NCI-H2081 treated with DMSO at 0.1 percent for 48 hours (cell line): Measurements from ENCODE around the gene KIAA0753.
"Not testable (repeated sequence)": the region's sequence is repeated elsewhere in the genome, so short reads cannot be mapped to it uniquely, and the experiment has no call there.

Experiments
- DNase-seq: peaks from one replicate; lab custom pipeline; 2025; lab: John Stamatoyannopoulos, UW

The KIAA0753 gene

GRCh38 chr17:6668727-6669425 is 28.4 kb upstream of the KIAA0753 start:
- DNase-seq = no peak

GRCh38 chr17:6668219-6668618 is 27.7 kb upstream of the KIAA0753 start:
- DNase-seq = no peak

- no peak for DNase-seq
Observed at GRCh38 chr17:6667516-6667915, 27.0 kb upstream of the KIAA0753 start.

GRCh38 chr17:6666557-6666956 is 26.0 kb upstream of the KIAA0753 start:
- DNase-seq = no peak

- no peak for DNase-seq
Observed at GRCh38 chr17:6666077-6666521, 25.6 kb upstream of the KIAA0753 start.

- not testable (repeated sequence) for DNase-seq
Observed at GRCh38 chr17:6663200-6663599, 22.7 kb upstream of the KIAA0753 start.

GRCh38 chr17:6661464-6661848 is 20.9 kb upstream of the KIAA0753 start:
- DNase-seq = no peak

- DNase-seq = no peak
Observed at GRCh38 chr17:6660805-6661463, 20.4 kb upstream of the KIAA0753 start.

GRCh38 chr17:6660101-6660500 is 19.6 kb upstream of the KIAA0753 start:
- DNase-seq = no peak

- not testable (repeated sequence) for DNase-seq
Observed at GRCh38 chr17:6658411-6658810, 17.9 kb upstream of the KIAA0753 start.

GRCh38 chr17:6657633-6658287 is 17.2 kb upstream of the KIAA0753 start:
- no peak for DNase-seq

GRCh38 chr17:6656797-6657632 is 16.5 kb upstream of the KIAA0753 start:
- not testable (repeated sequence) for DNase-seq

GRCh38 chr17:6655732-6656361 is 15.3 kb upstream of the KIAA0753 start:
- DNase-seq = not testable (repeated sequence)

GRCh38 chr17:6654841-6655731 is 14.6 kb upstream of the KIAA0753 start:
- no peak for DNase-seq

- no peak for DNase-seq
Observed at GRCh38 chr17:6651919-6652452, 11.5 kb upstream of the KIAA0753 start.

GRCh38 chr17:6651354-6651918 is 10.9 kb upstream of the KIAA0753 start, which contains the start of the genes C17orf100 and MED31:
Gene C17orf100, plus strand, starts transcription at chr17:6651762. Its CDS starts 152 bp downstream, at chr17:6651914.
Gene MED31, minus strand, starts transcription at chr17:6651605. Its CDS starts 77 bp downstream, at chr17:6651528.
- peak; percentile 17 for DNase-seq

GRCh38 chr17:6648181-6648580 is 7.7 kb upstream of the KIAA0753 start:
- DNase-seq = no peak

GRCh38 chr17:6643451-6644125 is 3.1 kb upstream of the KIAA0753 start:
- DNase-seq = no peak

- DNase-seq = no peak
Observed at GRCh38 chr17:6642592-6642991, 2.1 kb upstream of the KIAA0753 start.
